ENCODE data around the gene PKD1L1.

- TF ChIP-seq TEAD4 (IDR thresholded peaks at IDR 0.05): no peak
- no peak for TF ChIP-seq RAD21 (IDR thresholded peaks at IDR 0.05; ENCODE audit: low read depth)
Observed at GRCh38 chr7:47839381-47839780, 108.9 kb downstream of the PKD1L1 start.
